HTR-8/SVneo (cell line): ENCODE results near the gene MON1A.

ENCODE experiments used
- DNase-seq: peaks from one replicate; pipeline ENCODE4 v3.0.0; 2011; ENCODE audit warnings: low spot score, mixed read lengths; ENCODE audit not compliant: insufficient read length
- FAIRE-seq: peaks from 2 replicates; lab custom pipeline; 2011; peaks lifted over from hg19 to GRCh38; lab: Jason Lieb, UNC

The MON1A gene

GRCh38 chr3:49898991-49899390, 30.6 kb downstream of the MON1A start:
- no peak for FAIRE-seq
- DNase-seq: no peak

GRCh38 chr3:49896345-49896744, 33.3 kb downstream of the MON1A start:
- FAIRE-seq: no peak
- no peak for DNase-seq

- FAIRE-seq (peak; percentile 16), DNase-seq (no peak)
Observed at GRCh38 chr3:49895791-49896190, 33.8 kb downstream of the MON1A start.

GRCh38 chr3:49889296-49889695, 40.3 kb downstream of the MON1A start:
- DNase-seq: no peak
- FAIRE-seq: no peak

GRCh38 chr3:49886922-49887265, 42.7 kb downstream of the MON1A start:
- no peak for FAIRE-seq
- DNase-seq: no peak

GRCh38 chr3:49883998-49884397, 45.6 kb downstream of the MON1A start:
- DNase-seq: peak; percentile 38
- FAIRE-seq: no peak

GRCh38 chr3:49882166-49882565, 47.4 kb downstream of the MON1A start:
- peak; percentile 33 for FAIRE-seq

GRCh38 chr3:49880581-49881315, 48.9 kb downstream of the MON1A start:
- no peak for FAIRE-seq

More at GRCh38 chr3:49882166-49882565, 47.4 kb downstream of the MON1A start:
- DNase-seq: no peak

GRCh38 chr3:49879721-49880120, 49.9 kb downstream of the MON1A start:
- FAIRE-seq: no peak
- no peak for DNase-seq

More at GRCh38 chr3:49880581-49881315, 48.9 kb downstream of the MON1A start:
- DNase-seq: no peak

GRCh38 chr3:49878686-49879085, 50.9 kb downstream of the MON1A start:
- FAIRE-seq (no peak), DNase-seq (no peak)

GRCh38 chr3:49877716-49878115, 51.9 kb downstream of the MON1A start:
- FAIRE-seq (no peak), DNase-seq (no peak)

- FAIRE-seq (no peak), DNase-seq (no peak)
Observed at GRCh38 chr3:49876567-49876966, 53.0 kb downstream of the MON1A start.

- DNase-seq (no peak), FAIRE-seq (no peak)
Observed at GRCh38 chr3:49873623-49874022, 56.0 kb downstream of the MON1A start.

GRCh38 chr3:49872801-49873281, 56.8 kb downstream of the MON1A start:
- no peak for FAIRE-seq

GRCh38 chr3:49871531-49872153, 58.0 kb downstream of the MON1A start:
- peak; percentile 26 for FAIRE-seq
- no peak for DNase-seq

More at GRCh38 chr3:49872801-49873281, 56.8 kb downstream of the MON1A start:
- DNase-seq: no peak

- no peak for FAIRE-seq
- peak; percentile 21 for DNase-seq
Observed at GRCh38 chr3:49869525-49870126, 60.0 kb downstream of the MON1A start, which contains the start of gene CAMKV. Gene CAMKV (minus strand): TSS chr3:49869906. CDS start chr3:49862388, 7,518 bp downstream.

- DNase-seq (no peak), FAIRE-seq (no peak)
Observed at GRCh38 chr3:49868862-49869466, 60.6 kb downstream of the MON1A start.

GRCh38 chr3:49867871-49868321, 61.7 kb downstream of the MON1A start:
- DNase-seq: peak; percentile 56
- FAIRE-seq: no peak

- FAIRE-seq: no peak
- DNase-seq: no peak
Observed at GRCh38 chr3:49867400-49867799, 62.2 kb downstream of the MON1A start.

GRCh38 chr3:49865198-49865784, 64.3 kb downstream of the MON1A start:
- no peak for DNase-seq
- FAIRE-seq: no peak
